GM10248 (cell line): ENCODE data around the gene FBXO5.
"Not testable (repeated sequence)": the region's sequence is repeated elsewhere in the genome, so short reads cannot be mapped to it uniquely, and the experiment has no call there.

ENCODE experiments used
- CTCF ChIA-PET: fragments of 300-600 bp; sonication (Branson Sonifier 250); formaldehyde crosslinking; extraction: SDS; loops from one replicate; lab custom pipeline; 2021; ENCODE audit warnings: antibody characterized with exemption; lab: Yijun Ruan, JAX
- POLR2A ChIA-PET: fragments of 350-650 bp; sonication (Branson Sonifier 250); formaldehyde crosslinking; extraction: SDS; loops from one replicate; lab custom pipeline; 2020; ENCODE audit warnings: antibody characterized with exemption; lab: Yijun Ruan, JAX
- DNase-seq: peaks from one replicate; pipeline ENCODE4 v3.0.0; 2012; ENCODE audit errors: extremely low spot score
- TF ChIP-seq, protein P1 (sequence below): IDR thresholded peaks from 2 replicates; pipeline ENCODE4 v1.5.1; 2012; ENCODE audit warnings: mild to moderate bottlenecking, low read depth; ENCODE audit errors: extremely low read depth, missing control alignments, control extremely low read depth

FBXO5 gene

DNA sequence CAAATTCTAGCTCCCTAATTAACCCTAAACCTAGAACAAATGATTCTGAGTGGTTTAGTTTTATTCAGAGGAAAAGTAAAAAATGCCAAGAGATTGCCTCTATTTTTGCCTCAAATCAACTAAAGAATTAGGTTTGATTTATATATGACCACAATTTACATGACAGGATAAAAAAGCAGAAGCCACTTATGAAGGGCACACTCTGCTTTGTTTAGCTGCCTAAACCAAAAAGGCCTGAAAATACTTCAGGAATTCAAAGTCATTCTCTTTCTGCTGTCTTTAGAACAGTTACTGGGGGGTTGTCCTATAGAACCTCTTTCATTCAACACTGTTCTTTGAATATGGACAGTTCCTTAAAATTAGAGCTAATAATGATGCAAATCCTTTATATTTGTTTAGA is 5.3 kb downstream of the FBXO5 start:
- no peak for DNase-seq
- ChIA-PET CTCF (interaction anchor here (1.2 to 2.2 kb wide), 4 partner anchors 8 to 36 kb away, joined by 3 to 13 read pairs (median 8); no protein-coding TSS in a partner anchor), POLR2A (no interaction called here)
- TF ChIP-seq, protein P1, sequence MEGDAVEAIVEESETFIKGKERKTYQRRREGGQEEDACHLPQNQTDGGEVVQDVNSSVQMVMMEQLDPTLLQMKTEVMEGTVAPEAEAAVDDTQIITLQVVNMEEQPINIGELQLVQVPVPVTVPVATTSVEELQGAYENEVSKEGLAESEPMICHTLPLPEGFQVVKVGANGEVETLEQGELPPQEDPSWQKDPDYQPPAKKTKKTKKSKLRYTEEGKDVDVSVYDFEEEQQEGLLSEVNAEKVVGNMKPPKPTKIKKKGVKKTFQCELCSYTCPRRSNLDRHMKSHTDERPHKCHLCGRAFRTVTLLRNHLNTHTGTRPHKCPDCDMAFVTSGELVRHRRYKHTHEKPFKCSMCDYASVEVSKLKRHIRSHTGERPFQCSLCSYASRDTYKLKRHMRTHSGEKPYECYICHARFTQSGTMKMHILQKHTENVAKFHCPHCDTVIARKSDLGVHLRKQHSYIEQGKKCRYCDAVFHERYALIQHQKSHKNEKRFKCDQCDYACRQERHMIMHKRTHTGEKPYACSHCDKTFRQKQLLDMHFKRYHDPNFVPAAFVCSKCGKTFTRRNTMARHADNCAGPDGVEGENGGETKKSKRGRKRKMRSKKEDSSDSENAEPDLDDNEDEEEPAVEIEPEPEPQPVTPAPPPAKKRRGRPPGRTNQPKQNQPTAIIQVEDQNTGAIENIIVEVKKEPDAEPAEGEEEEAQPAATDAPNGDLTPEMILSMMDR = no peak

DNA sequence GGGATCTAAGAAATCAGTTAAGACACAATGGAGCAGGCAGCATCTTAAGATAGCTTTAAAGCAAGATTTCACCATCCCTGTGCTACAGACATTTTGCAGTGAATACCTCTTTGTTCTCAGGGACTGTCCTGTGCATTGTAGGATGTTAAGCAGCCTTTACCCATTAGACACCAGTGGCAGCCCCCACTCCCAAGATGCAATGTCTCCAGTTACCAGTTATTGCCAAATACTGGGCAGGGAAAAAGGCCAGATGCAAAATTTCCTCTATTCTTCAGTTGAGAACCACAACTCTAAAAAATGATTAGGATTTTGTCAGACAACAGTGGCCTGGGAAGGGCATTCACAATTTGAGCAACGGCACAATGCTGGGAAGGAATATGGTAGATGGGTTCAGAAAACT is 6.1 kb downstream of the FBXO5 start:
- CTCF ChIA-PET = interaction anchor here (1.2 to 2.2 kb wide), 3 partner anchors 9 to 29 kb away, joined by 4 to 13 read pairs (median 12); no protein-coding TSS in a partner anchor
- DNase-seq = no peak
- TF ChIP-seq, protein P1 = no peak
- POLR2A ChIA-PET = no interaction called here

DNA sequence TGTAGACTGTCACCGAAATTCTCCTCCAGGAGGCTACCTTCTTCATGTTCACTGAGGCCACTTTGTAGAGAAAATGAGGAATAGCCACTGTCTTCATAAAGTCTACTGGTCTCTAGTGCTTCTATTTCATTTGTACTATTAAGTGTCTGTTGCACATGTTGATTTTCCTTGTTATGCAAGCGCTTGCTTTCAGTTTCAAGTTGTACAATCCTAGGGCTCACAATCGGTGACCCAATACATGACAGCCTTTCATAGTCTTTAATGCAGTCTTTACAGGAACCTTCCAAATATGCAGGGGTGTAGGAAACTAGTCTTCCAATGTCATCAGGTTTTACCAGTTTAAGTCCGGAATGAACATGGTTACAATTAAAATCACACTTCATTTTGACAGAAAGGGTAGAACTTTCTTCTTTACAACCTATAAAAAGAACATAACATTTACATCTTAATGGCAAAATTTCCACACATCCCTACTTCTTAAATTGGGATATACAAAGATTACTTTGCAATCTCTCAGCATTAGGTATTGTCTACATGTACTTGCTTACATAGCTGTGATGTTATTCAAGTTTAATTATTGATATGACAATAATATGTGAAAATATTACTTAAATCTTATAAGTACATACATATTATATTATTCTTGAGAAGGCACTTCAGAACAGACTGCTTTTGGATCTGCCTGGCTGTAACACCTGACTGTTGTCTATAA is 7.5 kb downstream of the FBXO5 start:
- ChIA-PET POLR2A (no interaction called here), CTCF (no interaction called here)
- no peak for DNase-seq
- TF ChIP-seq, protein P1 = no peak

DNA sequence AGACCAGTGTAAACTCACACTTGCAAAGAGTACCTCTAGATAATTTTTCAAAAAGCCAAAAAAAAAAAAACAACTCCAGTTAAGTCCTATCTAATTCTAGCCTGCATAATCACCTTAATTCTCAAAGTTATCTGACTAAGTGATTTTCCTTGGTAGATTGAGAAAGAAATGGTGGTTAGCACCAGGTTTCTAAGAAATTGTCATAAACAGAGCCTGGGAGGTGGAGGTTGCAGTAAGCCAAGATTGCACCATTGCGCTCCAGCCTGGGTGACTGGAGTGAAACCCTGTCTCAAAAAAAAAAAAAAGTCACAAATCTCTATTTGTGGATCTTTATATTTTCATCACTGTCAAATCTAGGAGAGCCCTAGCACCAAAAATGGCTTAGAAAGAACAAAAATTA is 8.9 kb downstream of the FBXO5 start:
- CTCF ChIA-PET = interaction anchor here (1.0 to 2.0 kb wide), 4 partner anchors 16 to 26 kb away, joined by 4 to 9 read pairs (median 6); no protein-coding TSS in a partner anchor
- POLR2A ChIA-PET = no interaction called here
- no peak for DNase-seq
- TF ChIP-seq, protein P1 = no peak

DNA sequence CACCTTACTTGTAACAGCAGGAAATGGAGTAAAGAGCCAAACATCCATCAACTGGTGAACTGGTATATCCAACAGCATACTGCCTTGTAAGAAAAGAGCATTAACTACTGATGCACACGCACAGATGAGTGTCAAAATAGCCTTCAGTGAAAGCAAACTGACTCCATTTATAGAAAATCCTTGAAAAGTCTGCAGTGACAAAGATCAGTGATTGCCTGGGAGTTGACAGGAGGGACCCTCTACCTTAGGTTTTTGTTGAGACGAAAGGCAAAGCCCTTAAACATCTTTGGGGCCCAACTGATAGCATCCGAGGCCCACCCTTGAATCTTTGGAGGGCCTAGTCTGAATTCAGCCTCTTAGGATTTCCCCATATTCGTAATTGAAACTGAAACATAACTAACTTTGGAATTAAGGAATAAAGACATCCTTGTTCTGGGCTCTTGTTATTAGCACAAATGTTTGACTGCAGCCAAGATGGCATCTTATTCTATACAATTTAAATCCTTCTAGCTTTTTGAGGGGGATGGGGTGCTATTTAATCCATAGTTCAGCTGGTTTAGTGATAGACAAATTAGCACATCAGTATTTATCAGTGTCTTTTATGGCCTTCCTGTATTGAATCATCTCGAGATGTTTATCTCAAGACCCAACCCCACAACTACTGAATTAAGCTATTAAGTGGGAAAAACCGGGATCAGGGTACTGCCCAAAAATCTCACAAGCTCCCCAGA is 13.0 kb downstream of the FBXO5 start:
- ChIA-PET CTCF (interaction anchor here (1.2 kb wide), 1 partner anchor 9 kb away, joined by 5 read pairs; no protein-coding TSS in a partner anchor), POLR2A (no interaction called here)
- no peak for DNase-seq
- TF ChIP-seq, protein P1 = no peak

DNA sequence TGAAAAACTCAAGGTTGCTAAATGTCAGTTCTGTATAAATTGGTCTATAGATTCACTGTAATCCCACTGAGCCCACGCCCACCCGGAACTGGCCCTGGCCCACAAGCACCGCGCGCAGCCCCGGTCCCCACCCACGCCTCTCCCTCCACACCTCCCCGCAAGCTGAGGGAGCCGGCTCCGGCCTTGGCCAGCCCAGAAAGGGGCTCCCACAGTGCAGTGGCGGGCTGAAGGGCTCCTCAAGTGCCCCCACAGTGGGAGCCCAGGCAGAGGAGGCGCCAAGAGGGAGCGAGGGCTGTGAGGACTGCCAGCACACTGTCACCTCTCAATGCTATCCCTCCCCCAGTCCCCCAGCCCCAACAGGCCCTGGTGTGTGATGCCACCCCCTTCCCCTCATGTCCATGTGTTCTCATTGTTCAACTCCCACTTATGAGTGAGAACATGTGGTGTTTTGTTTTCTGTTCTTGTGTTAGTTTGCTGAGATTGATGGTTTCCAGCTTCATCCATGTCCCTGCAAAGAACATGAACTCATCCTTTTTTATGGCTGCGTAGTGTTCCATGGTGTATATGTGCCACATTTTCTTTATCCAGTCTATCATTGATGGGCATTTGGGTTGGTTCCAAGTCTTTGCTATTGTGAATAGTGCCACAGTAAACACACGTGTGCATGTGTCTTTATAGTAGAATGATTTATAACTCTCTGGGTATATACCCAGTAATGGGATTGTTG is 16.5 kb downstream of the FBXO5 start:
- CTCF ChIA-PET = interaction anchor here (1.1 kb wide), 1 partner anchor 11 kb away, joined by 3 read pairs; no protein-coding TSS in a partner anchor
- POLR2A ChIA-PET, DNase-seq: not testable (repeated sequence)
